HepG2 (cell line): Measurements from ENCODE around the gene DBNDD1. TPM values are rescaled to one million over a fixed set of nuclear protein-coding genes. Genes with fewer than 3 reads are reported as not detected.
A peak's percentile ranks its signal among the peaks of the same experiment; 100 is the strongest.

Experiments used
- ATF7-NPFF ChIP-seq: sonication (generic); formaldehyde crosslinking; IDR thresholded peaks from 2 replicates; pipeline ENCODE4 v1.8.1; 2023; ENCODE audit warnings: mild to moderate bottlenecking, low read depth, missing genetic modification reagents, moderate library complexity
- HES4 ChIP-seq: sonication (generic); formaldehyde crosslinking; IDR thresholded peaks from 2 replicates; pipeline ENCODE4 v1.9.0; 2021; ENCODE audit warnings: mild to moderate bottlenecking, missing genetic modification reagents, borderline replicate concordance
- KDM4B ChIP-seq: sonication (generic); formaldehyde crosslinking; IDR thresholded peaks from 2 replicates; pipeline ENCODE4 v1.4.0; 2020; ENCODE audit warnings: missing genetic modification reagents
- NFKB2 ChIP-seq: sonication (generic); formaldehyde crosslinking; IDR thresholded peaks from 2 replicates; pipeline ENCODE4 v1.4.0; 2020; ENCODE audit warnings: missing genetic modification reagents, borderline replicate concordance
- PAWR ChIP-seq: sonication (generic); formaldehyde crosslinking; IDR thresholded peaks from 2 replicates; pipeline ENCODE4 v1.4.0; 2020; ENCODE audit warnings: missing genetic modification reagents, mild to moderate bottlenecking, borderline replicate concordance
- SMAD9 ChIP-seq: sonication (generic); formaldehyde crosslinking; IDR thresholded peaks from 2 replicates; pipeline ENCODE4 v1.5.1; 2020; ENCODE audit warnings: mild to moderate bottlenecking, missing genetic modification reagents
- YY1 ChIP-seq: IDR thresholded peaks from 2 replicates; pipeline ENCODE4 v1.6.1; 2011; ENCODE audit warnings: low read length, low read depth, moderate library complexity, mild to moderate bottlenecking; ENCODE audit not compliant: insufficient read depth, insufficient replicate concordance
- ZBTB20 ChIP-seq: sonication (generic); formaldehyde crosslinking; IDR thresholded peaks from 2 replicates; pipeline ENCODE4 v1.8.1; 2023; ENCODE audit warnings: missing genetic modification reagents, low read depth, mild to moderate bottlenecking, borderline replicate concordance
- ZBTB3 ChIP-seq: sonication (generic); formaldehyde crosslinking; IDR thresholded peaks from 2 replicates; pipeline ENCODE4 v1.4.0; 2020; ENCODE audit warnings: low read depth, mild to moderate bottlenecking, moderate library complexity, missing genetic modification reagents, borderline replicate concordance
- ZNF138 ChIP-seq: sonication (generic); formaldehyde crosslinking; IDR thresholded peaks from 2 replicates; pipeline ENCODE4 v1.5.0; 2020; ENCODE audit warnings: mild to moderate bottlenecking, low read depth, missing genetic modification reagents
- ZNF337 ChIP-seq: sonication (generic); formaldehyde crosslinking; IDR thresholded peaks from 2 replicates; pipeline ENCODE4 v1.5.1; 2020; ENCODE audit warnings: missing genetic modification reagents, low read depth, mild to moderate bottlenecking, borderline replicate concordance
- ZNF350 ChIP-seq: sonication (generic); formaldehyde crosslinking; IDR thresholded peaks from 2 replicates; pipeline ENCODE4 v1.4.0; 2020; ENCODE audit warnings: mild to moderate bottlenecking, low read depth, missing genetic modification reagents, borderline replicate concordance
- ZNF431 ChIP-seq: sonication (generic); formaldehyde crosslinking; IDR thresholded peaks from 2 replicates; pipeline ENCODE4 v1.9.0; 2022; ENCODE audit warnings: missing genetic modification reagents, low read depth, mild to moderate bottlenecking, borderline replicate concordance
- ZNF556 ChIP-seq: sonication (generic); formaldehyde crosslinking; IDR thresholded peaks from 2 replicates; pipeline ENCODE4 v1.4.0; 2020; ENCODE audit warnings: mild to moderate bottlenecking, missing genetic modification reagents, borderline replicate concordance
- ZNF670 ChIP-seq: sonication (generic); formaldehyde crosslinking; IDR thresholded peaks from 2 replicates; pipeline ENCODE4 v1.8.0; 2022; ENCODE audit warnings: mild to moderate bottlenecking, missing genetic modification reagents, borderline replicate concordance
- polyA plus RNA-seq, 8 experiments: library from polyadenylated mRNA; depleted of rRNA in 3 of 8; stranded (reverse) in 7 of 8; unstranded in 1 of 8; fragments of >200 nt; fragmentation: Illumina TruSeq in 4 of 8; extraction: Trizol in 4 of 8; gene quantifications; 2 replicates each; pipeline versions ENCODE4 v1.2.1 to v1.2.3, GENCODE V29; 2011 to 2016; ENCODE audit warnings: low read depth in 4 of 8, missing spikeins in 1 of 8, mixed read lengths in 1 of 8; ENCODE audit not compliant: insufficient read depth in 1 of 8
- total RNA-seq, 5 experiments: library from RNA; depleted of rRNA; stranded (reverse); fragments of >200 nt; fragmentation: Illumina TruSeq; extraction: Trizol; gene quantifications; 2 replicates each; pipeline ENCODE4 v1.2.3, GENCODE V29; 2016; ENCODE audit warnings: low read depth in 1 of 5
- TF ChIP-seq, protein P1 (sequence below): sonication (generic); formaldehyde crosslinking; IDR thresholded peaks from 2 replicates; pipeline ENCODE4 v1.5.1; 2020; ENCODE audit warnings: missing genetic modification reagents, mild to moderate bottlenecking, borderline replicate concordance
- TF ChIP-seq, protein P2 (sequence below): IDR thresholded peaks from 2 replicates; pipeline ENCODE4 v1.4.0; 2020; ENCODE audit warnings: mild to moderate bottlenecking, missing genetic modification reagents
- TF ChIP-seq, protein P3 (sequence below): sonication (generic); formaldehyde crosslinking; IDR thresholded peaks from 2 replicates; pipeline ENCODE4 v1.5.1; 2020; ENCODE audit warnings: mild to moderate bottlenecking, missing genetic modification reagents, borderline replicate concordance
- TF ChIP-seq, protein P4 (sequence below): sonication (generic); formaldehyde crosslinking; IDR thresholded peaks from 2 replicates; pipeline ENCODE4 v1.4.0; 2020; ENCODE audit warnings: missing genetic modification reagents

DBNDD1 gene
- total and polyA plus RNA-seq, 2 of the 13 experiments (the other 11 are each of a cell fraction or from before 2014, with no cell fraction given) = 17.0 to 40.4 TPM

DNA sequence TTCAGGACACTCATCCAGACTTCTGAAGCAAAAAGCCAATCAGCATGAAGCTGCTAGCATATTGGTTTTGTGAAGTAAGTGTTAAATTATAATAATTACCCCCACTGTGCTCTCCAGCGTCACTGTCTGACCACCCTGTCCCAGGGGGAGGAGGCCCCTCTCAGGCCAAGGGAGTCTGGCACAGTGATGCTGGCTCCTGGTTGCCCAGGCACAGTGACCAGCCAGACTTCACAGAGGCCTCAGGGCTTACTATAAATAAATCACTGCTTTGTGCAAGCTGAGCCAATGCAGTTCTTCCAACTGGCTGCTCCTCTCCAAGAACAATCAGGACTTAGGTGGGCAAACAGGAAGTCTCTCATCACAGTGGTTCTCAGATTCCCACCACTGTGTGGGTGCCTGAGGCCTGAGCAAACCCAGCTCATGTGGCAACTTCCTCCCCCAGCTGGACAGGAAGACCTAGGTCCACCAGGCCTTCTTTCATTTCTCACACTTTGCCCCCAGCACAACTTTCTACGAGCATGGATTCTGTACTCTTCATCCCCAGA lies 1.7 kb upstream of the DBNDD1 start (continued):
- TF ChIP-seq, protein P1, sequence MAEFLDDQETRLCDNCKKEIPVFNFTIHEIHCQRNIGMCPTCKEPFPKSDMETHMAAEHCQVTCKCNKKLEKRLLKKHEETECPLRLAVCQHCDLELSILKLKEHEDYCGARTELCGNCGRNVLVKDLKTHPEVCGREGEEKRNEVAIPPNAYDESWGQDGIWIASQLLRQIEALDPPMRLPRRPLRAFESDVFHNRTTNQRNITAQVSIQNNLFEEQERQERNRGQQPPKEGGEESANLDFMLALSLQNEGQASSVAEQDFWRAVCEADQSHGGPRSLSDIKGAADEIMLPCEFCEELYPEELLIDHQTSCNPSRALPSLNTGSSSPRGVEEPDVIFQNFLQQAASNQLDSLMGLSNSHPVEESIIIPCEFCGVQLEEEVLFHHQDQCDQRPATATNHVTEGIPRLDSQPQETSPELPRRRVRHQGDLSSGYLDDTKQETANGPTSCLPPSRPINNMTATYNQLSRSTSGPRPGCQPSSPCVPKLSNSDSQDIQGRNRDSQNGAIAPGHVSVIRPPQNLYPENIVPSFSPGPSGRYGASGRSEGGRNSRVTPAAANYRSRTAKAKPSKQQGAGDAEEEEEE (CRISPR knock-in tag) = no peak
- TF ChIP-seq ZBTB20 (CRISPR knock-in tag) (0 out of 2 replicates have a peak, but pooled peaks have one; percentile 57), SMAD9 (CRISPR knock-in tag) (no peak), NFKB2 (CRISPR knock-in tag) (no peak), PAWR (CRISPR knock-in tag) (no peak), ZNF670 (CRISPR knock-in tag) (no peak; the same call in 1 of the 2 replicates), ZNF431 (no peak), HES4 (CRISPR knock-in tag) (no peak), ZNF138 (CRISPR knock-in tag) (no peak), YY1 (peak; percentile 38), ZBTB3 (CRISPR knock-in tag) (no peak), KDM4B (no peak), ATF7-NPFF (no peak), ZNF556 (CRISPR knock-in tag) (no peak), ZNF337 (CRISPR knock-in tag) (no peak), ZNF350 (CRISPR knock-in tag) (peak; percentile 71; the same call in 1 of the 2 replicates)
- TF ChIP-seq, protein P2, sequence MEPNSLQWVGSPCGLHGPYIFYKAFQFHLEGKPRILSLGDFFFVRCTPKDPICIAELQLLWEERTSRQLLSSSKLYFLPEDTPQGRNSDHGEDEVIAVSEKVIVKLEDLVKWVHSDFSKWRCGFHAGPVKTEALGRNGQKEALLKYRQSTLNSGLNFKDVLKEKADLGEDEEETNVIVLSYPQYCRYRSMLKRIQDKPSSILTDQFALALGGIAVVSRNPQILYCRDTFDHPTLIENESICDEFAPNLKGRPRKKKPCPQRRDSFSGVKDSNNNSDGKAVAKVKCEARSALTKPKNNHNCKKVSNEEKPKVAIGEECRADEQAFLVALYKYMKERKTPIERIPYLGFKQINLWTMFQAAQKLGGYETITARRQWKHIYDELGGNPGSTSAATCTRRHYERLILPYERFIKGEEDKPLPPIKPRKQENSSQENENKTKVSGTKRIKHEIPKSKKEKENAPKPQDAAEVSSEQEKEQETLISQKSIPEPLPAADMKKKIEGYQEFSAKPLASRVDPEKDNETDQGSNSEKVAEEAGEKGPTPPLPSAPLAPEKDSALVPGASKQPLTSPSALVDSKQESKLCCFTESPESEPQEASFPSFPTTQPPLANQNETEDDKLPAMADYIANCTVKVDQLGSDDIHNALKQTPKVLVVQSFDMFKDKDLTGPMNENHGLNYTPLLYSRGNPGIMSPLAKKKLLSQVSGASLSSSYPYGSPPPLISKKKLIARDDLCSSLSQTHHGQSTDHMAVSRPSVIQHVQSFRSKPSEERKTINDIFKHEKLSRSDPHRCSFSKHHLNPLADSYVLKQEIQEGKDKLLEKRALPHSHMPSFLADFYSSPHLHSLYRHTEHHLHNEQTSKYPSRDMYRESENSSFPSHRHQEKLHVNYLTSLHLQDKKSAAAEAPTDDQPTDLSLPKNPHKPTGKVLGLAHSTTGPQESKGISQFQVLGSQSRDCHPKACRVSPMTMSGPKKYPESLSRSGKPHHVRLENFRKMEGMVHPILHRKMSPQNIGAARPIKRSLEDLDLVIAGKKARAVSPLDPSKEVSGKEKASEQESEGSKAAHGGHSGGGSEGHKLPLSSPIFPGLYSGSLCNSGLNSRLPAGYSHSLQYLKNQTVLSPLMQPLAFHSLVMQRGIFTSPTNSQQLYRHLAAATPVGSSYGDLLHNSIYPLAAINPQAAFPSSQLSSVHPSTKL (CRISPR knock-in tag) = peak; percentile 57; the same call in 1 of the 2 replicates
- TF ChIP-seq, protein P3, sequence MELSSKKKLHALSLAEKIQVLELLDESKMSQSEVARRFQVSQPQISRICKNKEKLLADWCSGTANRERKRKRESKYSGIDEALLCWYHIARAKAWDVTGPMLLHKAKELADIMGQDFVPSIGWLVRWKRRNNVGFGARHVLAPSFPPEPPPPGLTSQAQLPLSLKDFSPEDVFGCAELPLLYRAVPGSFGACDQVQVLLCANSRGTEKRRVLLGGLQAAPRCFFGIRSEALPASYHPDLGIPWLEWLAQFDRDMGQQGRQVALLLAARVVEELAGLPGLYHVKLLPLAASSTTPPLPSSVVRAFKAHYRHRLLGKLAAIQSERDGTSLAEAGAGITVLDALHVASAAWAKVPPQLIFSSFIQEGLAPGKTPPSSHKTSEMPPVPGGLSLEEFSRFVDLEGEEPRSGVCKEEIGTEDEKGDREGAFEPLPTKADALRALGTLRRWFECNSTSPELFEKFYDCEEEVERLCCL (CRISPR knock-in tag) = no peak
- TF ChIP-seq, protein P4, sequence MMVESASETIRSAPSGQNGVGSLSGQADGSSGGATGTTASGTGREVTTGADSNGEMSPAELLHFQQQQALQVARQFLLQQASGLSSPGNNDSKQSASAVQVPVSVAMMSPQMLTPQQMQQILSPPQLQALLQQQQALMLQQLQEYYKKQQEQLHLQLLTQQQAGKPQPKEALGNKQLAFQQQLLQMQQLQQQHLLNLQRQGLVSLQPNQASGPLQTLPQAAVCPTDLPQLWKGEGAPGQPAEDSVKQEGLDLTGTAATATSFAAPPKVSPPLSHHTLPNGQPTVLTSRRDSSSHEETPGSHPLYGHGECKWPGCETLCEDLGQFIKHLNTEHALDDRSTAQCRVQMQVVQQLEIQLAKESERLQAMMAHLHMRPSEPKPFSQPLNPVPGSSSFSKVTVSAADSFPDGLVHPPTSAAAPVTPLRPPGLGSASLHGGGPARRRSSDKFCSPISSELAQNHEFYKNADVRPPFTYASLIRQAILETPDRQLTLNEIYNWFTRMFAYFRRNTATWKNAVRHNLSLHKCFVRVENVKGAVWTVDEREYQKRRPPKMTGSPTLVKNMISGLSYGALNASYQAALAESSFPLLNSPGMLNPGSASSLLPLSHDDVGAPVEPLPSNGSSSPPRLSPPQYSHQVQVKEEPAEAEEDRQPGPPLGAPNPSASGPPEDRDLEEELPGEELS = peak; percentile 54
